Naive thymus-derived CD4-positive, alpha-beta T cell (primary cell): ENCODE measurements around the gene AKR1B1. TPM values are rescaled to one million over a fixed set of nuclear protein-coding genes. Genes with fewer than 3 reads are reported as not detected.

ENCODE experiments used
- ATAC-seq: fragments of 150-1000 bp; cut with Tn5 transposase; 2 replicates; pipeline ENCODE4 v1.10.0; 2021; ENCODE audit warnings: mild to moderate bottlenecking, moderate library complexity
- CTCF ChIA-PET: fragments of 350-600 bp; sonication (Branson Sonifier 250); formaldehyde crosslinking; loops from one replicate; lab custom pipeline; 2021; ENCODE audit warnings: antibody characterized with exemption; lab: Charles Lee
- POLR2A ChIA-PET: fragments of 350-600 bp; sonication (Branson Sonifier 250); formaldehyde crosslinking; loops from one replicate; lab custom pipeline; 2021; ENCODE audit warnings: antibody characterized with exemption, inconsistent platforms; lab: Charles Lee
- DNase-seq, 9 donors: peaks; one replicate each; pipeline versions ENCODE4 v3.0.0 to v3.0.0-alpha.2; 2020 to 2022; ENCODE audit warnings: mixed read lengths in 1 of 9
- H3K27ac ChIP-seq: one replicate; pipeline ENCODE4 v1.7.0; 2013; ENCODE audit warnings: mild to moderate bottlenecking, low read depth, low read length, moderate library complexity
- H3K27me3 ChIP-seq, 2 donors: one replicate each; pipeline ENCODE4 v1.7.0; 2013; ENCODE audit warnings: low read length in 2 of 2, mild to moderate bottlenecking in 2 of 2, moderate library complexity in 2 of 2; ENCODE audit not compliant: control insufficient read depth in 2 of 2, insufficient read depth in 2 of 2
- H3K36me3 ChIP-seq, 3 experiments: 1 replicate in 2 of 3; 2 replicates in 1 of 3; pipeline ENCODE4 v1.7.0; 2013; ENCODE audit warnings: low read length in 3 of 3, mild to moderate bottlenecking in 3 of 3, moderate library complexity in 1 of 3; ENCODE audit not compliant: insufficient read depth in 3 of 3, control insufficient read depth in 2 of 3
- H3K4me1 ChIP-seq, 2 donors: one replicate each; pipeline ENCODE4 v1.7.0; 2013; ENCODE audit warnings: low read length in 2 of 2, mild to moderate bottlenecking in 2 of 2, moderate library complexity in 1 of 2; ENCODE audit not compliant: control insufficient read depth in 2 of 2, insufficient read depth in 2 of 2
- H3K4me3 ChIP-seq: 2 replicates; pipeline ENCODE4 v1.7.0; 2013; ENCODE audit warnings: mild to moderate bottlenecking, low read length
- H3K9me3 ChIP-seq, 3 experiments: 1 replicate in 2 of 3; 2 replicates in 1 of 3; pipeline ENCODE4 v1.7.0; 2013; ENCODE audit warnings: low read length in 3 of 3; ENCODE audit not compliant: control insufficient read depth in 2 of 3
- H3K27ac Mint-ChIP-seq, 9 donors: one replicate each; pipeline ENCODE4 v1.8.0; 2020 to 2022; ENCODE audit warnings: mixed read lengths in 9 of 9, mild to moderate bottlenecking in 8 of 9, moderate library complexity in 5 of 9, inconsistent platforms in 2 of 9
- H3K27me3 Mint-ChIP-seq, 5 donors: one replicate each; pipeline ENCODE4 v1.8.0; 2021 to 2022; ENCODE audit warnings: mixed read lengths in 5 of 5, mild to moderate bottlenecking in 1 of 5
- H3K36me3 Mint-ChIP-seq, 5 donors: one replicate each; pipeline ENCODE4 v1.8.0; 2020 to 2022; ENCODE audit warnings: mixed read lengths in 5 of 5, mild to moderate bottlenecking in 3 of 5, inconsistent platforms in 1 of 5
- H3K4me1 Mint-ChIP-seq, 7 donors: one replicate each; pipeline ENCODE4 v1.8.0; 2020 to 2022; ENCODE audit warnings: mixed read lengths in 7 of 7, mild to moderate bottlenecking in 3 of 7, inconsistent platforms in 1 of 7
- H3K4me3 Mint-ChIP-seq, 10 donors: one replicate each; pipeline ENCODE4 v1.8.0; 2020 to 2022; ENCODE audit warnings: mild to moderate bottlenecking in 10 of 10, mixed read lengths in 10 of 10, moderate library complexity in 6 of 10, inconsistent platforms in 2 of 10
- H3K9me3 Mint-ChIP-seq, 11 donors: one replicate each; pipeline ENCODE4 v1.8.0; 2020 to 2022; ENCODE audit warnings: mixed read lengths in 11 of 11, mild to moderate bottlenecking in 4 of 11, inconsistent platforms in 1 of 11, moderate library complexity in 1 of 11
- intact Hi-C, 2 donors: fragments of 100-400 bp; cut with micrococcal nuclease; formaldehyde crosslinking; loops; one replicate each; pipeline ENCODE4 v1.15.1; 2023
- polyA plus RNA-seq, 2 donors: library from polyadenylated mRNA; unstranded; fragments of 300-500 nt; fragmentation: Illumina TruSeq; gene quantifications; one replicate each; pipeline ENCODE4 v1.2.3, GENCODE V29; 2021
- total RNA-seq, 6 experiments: library from RNA in 5 of 6; stranded (reverse) in 5 of 6; gene quantifications; 1 replicate in 5 of 6; 2 replicates in 1 of 6; pipeline ENCODE4 v1.2.3 and lab custom pipeline; 2021 to 2026

The AKR1B1 gene
- total and polyA plus RNA-seq, 7 experiments from 2014 or later: 62.2 to 206 (median 106) TPM

GRCh38 chr7:134428942-134429341, 30.0 kb downstream of the AKR1B1 start:
- no peak for DNase-seq
- no peak for ATAC-seq
- H3K36me3 Mint-ChIP-seq: peaks cover 0 to 5% (median 0%) of the 10 kb centered on the region in 5 donors
- H3K4me3 Mint-ChIP-seq: no peak overlapping the region
- peaks cover 0 to 5% (median 0%) of the 10 kb centered on the region in 11 donors for H3K9me3 Mint-ChIP-seq
- Histone ChIP-seq H3K27me3 (no peaks in the 10 kb centered on the region), H3K27ac (no peak overlapping the region), H3K4me1 (peaks cover 4 to 14% of the 10 kb centered on the region in 2 donors), H3K4me3 (no peak overlapping the region), H3K9me3 (no peaks in the 10 kb centered on the region), H3K36me3 (no peaks in the 10 kb centered on the region)
- POLR2A ChIA-PET: no interaction called here
- peaks cover 12 to 17% (median 15%) of the 10 kb centered on the region in 7 donors for H3K4me1 Mint-ChIP-seq
- CTCF ChIA-PET: interaction anchor here (2.5 kb wide), 1 partner anchor 85 kb away, joined by 6 read pairs; no protein-coding TSS in a partner anchor
- no peak overlapping the region for H3K27ac Mint-ChIP-seq
- peaks cover 0 to 12% (median 0%) of the 10 kb centered on the region in 5 donors for H3K27me3 Mint-ChIP-seq
- intact Hi-C loops: no loop called here

- intact Hi-C loops: no loop called here
- Mint-ChIP-seq H3K9me3 (peaks cover 0 to 5% (median 0%) of the 10 kb centered on the region in 11 donors), H3K27ac (no peak overlapping the region), H3K4me1 (peaks cover 10 to 13% (median 13%) of the 10 kb centered on the region in 7 donors), H3K27me3 (peaks cover 0 to 12% (median 0%) of the 10 kb centered on the region in 5 donors), H3K36me3 (peaks cover 0 to 5% (median 0%) of the 10 kb centered on the region in 5 donors), H3K4me3 (no peak overlapping the region)
- no peak overlapping the region for H3K4me3 ChIP-seq
- peaks cover 4 to 11% of the 10 kb centered on the region in 2 donors for H3K4me1 ChIP-seq
- H3K36me3 ChIP-seq: no peaks in the 10 kb centered on the region
- no peaks in the 10 kb centered on the region for H3K27me3 ChIP-seq
- ChIA-PET CTCF (interaction anchor here (1.0 kb wide), 1 partner anchor 132 kb away, joined by 5 read pairs; no protein-coding TSS in a partner anchor), POLR2A (no interaction called here)
- no peak overlapping the region for H3K27ac ChIP-seq
- no peaks in the 10 kb centered on the region for H3K9me3 ChIP-seq
- no peak for ATAC-seq
- no peak for DNase-seq
Measured at GRCh38 chr7:134427896-134428295, 31.0 kb downstream of the AKR1B1 start.

- no peaks in the 10 kb centered on the region for H3K27me3 ChIP-seq
- intact Hi-C loops: no loop called here
- H3K36me3 Mint-ChIP-seq: peaks cover 0 to 5% (median 0%) of the 10 kb centered on the region in 5 donors
- ATAC-seq (no peak), DNase-seq (no peak)
- H3K36me3 ChIP-seq: no peaks in the 10 kb centered on the region
- peaks cover 0 to 10% (median 4%) of the 10 kb centered on the region in 5 donors for H3K27me3 Mint-ChIP-seq
- ChIA-PET POLR2A (no interaction called here), CTCF (interaction anchor here (1.3 kb wide), 1 partner anchor 8 kb away, joined by 3 read pairs; no protein-coding TSS in a partner anchor)
- no peaks in the 10 kb centered on the region for H3K4me1 ChIP-seq
- peaks cover 0 to 5% (median 0%) of the 10 kb centered on the region in 11 donors for H3K9me3 Mint-ChIP-seq
- H3K4me1 Mint-ChIP-seq: no peaks in the 10 kb centered on the region
- no peaks in the 10 kb centered on the region for H3K9me3 ChIP-seq
- H3K27ac ChIP-seq: no peak overlapping the region
- H3K4me3 ChIP-seq: no peak overlapping the region
- H3K4me3 Mint-ChIP-seq: no peak overlapping the region
- H3K27ac Mint-ChIP-seq: no peak overlapping the region
Measured at GRCh38 chr7:134425777-134426176, 33.1 kb downstream of the AKR1B1 start.

GRCh38 chr7:134422638-134423037, 36.3 kb downstream of the AKR1B1 start:
- no peaks in the 10 kb centered on the region for H3K9me3 ChIP-seq
- no peaks in the 10 kb centered on the region for H3K27me3 ChIP-seq
- no peak for ATAC-seq
- Mint-ChIP-seq H3K4me3 (no peak overlapping the region), H3K4me1 (peaks cover 0 to 3% (median 0%) of the 10 kb centered on the region in 7 donors), H3K9me3 (peaks cover 0 to 5% (median 0%) of the 10 kb centered on the region in 11 donors), H3K27me3 (peaks cover 0 to 9% (median 4%) of the 10 kb centered on the region in 5 donors), H3K36me3 (peaks cover 0 to 5% (median 0%) of the 10 kb centered on the region in 5 donors), H3K27ac (no peak overlapping the region)
- no peaks in the 10 kb centered on the region for H3K36me3 ChIP-seq
- ChIA-PET CTCF (interaction anchor here (1.8 kb wide), 1 partner anchor 10 kb away, joined by 13 read pairs; no protein-coding TSS in a partner anchor), POLR2A (no interaction called here)
- DNase-seq: no peak
- H3K27ac ChIP-seq: no peak overlapping the region
- H3K4me3 ChIP-seq: no peak overlapping the region
- H3K4me1 ChIP-seq: no peaks in the 10 kb centered on the region
- intact Hi-C loops: no loop called here

- Histone ChIP-seq H3K4me3 (no peak overlapping the region), H3K4me1 (no peaks in the 10 kb centered on the region), H3K36me3 (no peaks in the 10 kb centered on the region), H3K27ac (no peak overlapping the region), H3K9me3 (no peaks in the 10 kb centered on the region), H3K27me3 (no peaks in the 10 kb centered on the region)
- ATAC-seq (no peak), DNase-seq (no peak)
- Mint-ChIP-seq H3K4me3 (no peak overlapping the region), H3K27me3 (peaks cover 0 to 9% (median 4%) of the 10 kb centered on the region in 5 donors), H3K36me3 (no peaks in the 10 kb centered on the region), H3K27ac (no peak overlapping the region), H3K4me1 (peaks cover 0 to 3% (median 0%) of the 10 kb centered on the region in 7 donors), H3K9me3 (no peaks in the 10 kb centered on the region)
- ChIA-PET POLR2A (no interaction called here), CTCF (interaction anchor here (1.8 kb wide), 1 partner anchor 11 kb away, joined by 13 read pairs; no protein-coding TSS in a partner anchor)
- intact Hi-C loops: no loop called here
Measured at GRCh38 chr7:134422008-134422407, 36.9 kb downstream of the AKR1B1 start.

GRCh38 chr7:134420424-134421125, 38.3 kb downstream of the AKR1B1 start:
- Histone ChIP-seq H3K9me3 (no peaks in the 10 kb centered on the region), H3K4me3 (no peak overlapping the region), H3K27ac (no peak overlapping the region), H3K27me3 (no peaks in the 10 kb centered on the region), H3K36me3 (no peaks in the 10 kb centered on the region), H3K4me1 (no peaks in the 10 kb centered on the region)
- POLR2A ChIA-PET: no interaction called here
- intact Hi-C loops: no loop called here
- Mint-ChIP-seq H3K27ac (no peak overlapping the region), H3K4me3 (no peak overlapping the region), H3K4me1 (peaks cover 0 to 3% (median 0%) of the 10 kb centered on the region in 7 donors), H3K36me3 (no peaks in the 10 kb centered on the region), H3K9me3 (no peaks in the 10 kb centered on the region), H3K27me3 (peaks cover 0 to 9% (median 4%) of the 10 kb centered on the region in 5 donors)
- DNase-seq: no peak
- CTCF ChIA-PET: interaction anchor here (1.8 kb wide), 1 partner anchor 12 kb away, joined by 13 read pairs; no protein-coding TSS in a partner anchor
- no peak for ATAC-seq
